ENCODE measurements around the gene GAS7. TPM values are rescaled to one million over a fixed set of nuclear protein-coding genes. Genes with fewer than 3 reads are reported as not detected.

Gene GAS7
- total RNA-seq, 1 donor from 2014 or later: 2.9 TPM

GRCh38 chr17:9986754-9987382, 211.5 kb downstream of the GAS7 start:
- H3K79me2 ChIP-seq (ENCODE audit: low read depth): no peaks in the 10 kb centered on the region

GRCh38 chr17:9985646-9986045, 212.8 kb downstream of the GAS7 start:
- Mint-ChIP-seq H3K27me3 (ENCODE audit: insufficient read depth, low read depth) (peaks cover 12% of the 10 kb centered on the region), H3K4me1 (no peaks in the 10 kb centered on the region), H3K27ac (no peak overlapping the region), H3K36me3 (no peaks in the 10 kb centered on the region), H3K9me3 (peaks cover 2% of the 10 kb centered on the region), H3K4me3 (no peak overlapping the region)
- Histone ChIP-seq H3F3A (ENCODE audit: low read depth) (no peaks in the 10 kb centered on the region), H3K36me3 (no peaks in the 10 kb centered on the region), H4K20me1 (ENCODE audit: low read depth) (no peaks in the 10 kb centered on the region), H3K4me1 (no peaks in the 10 kb centered on the region), H3K27me3 (no peaks in the 10 kb centered on the region), H3K9me3 (ENCODE audit: low read depth) (no peaks in the 10 kb centered on the region), H2AFZ (replicated peaks) (no peak overlapping the region), H3K4me2 (no peak overlapping the region), H3K9ac (no peak overlapping the region), H3K4me3 (no peak overlapping the region), H3K79me2 (ENCODE audit: low read depth) (no peaks in the 10 kb centered on the region), H3K27ac (no peak overlapping the region)
- no peak for DNase-seq (ENCODE audit: low spot score)
- TF ChIP-seq EZH2phosphoT487 (IDR thresholded peaks at IDR 0.05): no peak
- TF ChIP-seq EZH2 (IDR thresholded peaks at IDR 0.05): no peak
- TF ChIP-seq CTCF (IDR thresholded peaks at IDR 0.05): no peak

More at GRCh38 chr17:9986754-9987382, 211.5 kb downstream of the GAS7 start:
- no peaks in the 10 kb centered on the region for H3K4me1 ChIP-seq
- H3K9me3 ChIP-seq (ENCODE audit: low read depth): no peaks in the 10 kb centered on the region
- no peaks in the 10 kb centered on the region for H3K36me3 ChIP-seq
- no peak overlapping the region for H3K4me3 Mint-ChIP-seq
- no peak overlapping the region for H3K27ac ChIP-seq
- H3K4me3 ChIP-seq: no peak overlapping the region
- peaks cover 12% of the 10 kb centered on the region for H3K27me3 Mint-ChIP-seq (ENCODE audit: insufficient read depth, low read depth)
- H3K4me2 ChIP-seq: no peak overlapping the region
- H3K36me3 Mint-ChIP-seq: no peaks in the 10 kb centered on the region
- DNase-seq (ENCODE audit: low spot score): no peak
- H3K4me1 Mint-ChIP-seq: no peaks in the 10 kb centered on the region
- TF ChIP-seq EZH2 (IDR thresholded peaks at IDR 0.05): no peak
- no peak for TF ChIP-seq EZH2phosphoT487 (IDR thresholded peaks at IDR 0.05)
- TF ChIP-seq CTCF (IDR thresholded peaks at IDR 0.05): no peak
- H2AFZ ChIP-seq (replicated peaks): no peak overlapping the region
- no peaks in the 10 kb centered on the region for H3F3A ChIP-seq (ENCODE audit: low read depth)
- H3K27me3 ChIP-seq: no peaks in the 10 kb centered on the region
- H3K27ac Mint-ChIP-seq: no peak overlapping the region
- H3K9ac ChIP-seq: no peak overlapping the region
- H3K9me3 Mint-ChIP-seq: peaks cover 2% of the 10 kb centered on the region
- H4K20me1 ChIP-seq (ENCODE audit: low read depth): no peaks in the 10 kb centered on the region

GRCh38 chr17:9984768-9985167, 213.6 kb downstream of the GAS7 start:
- Histone ChIP-seq H3K4me3 (no peak overlapping the region), H3K36me3 (no peaks in the 10 kb centered on the region), H3K9me3 (ENCODE audit: low read depth) (no peaks in the 10 kb centered on the region), H2AFZ (replicated peaks) (no peak overlapping the region), H3K27ac (no peak overlapping the region), H3F3A (ENCODE audit: low read depth) (no peaks in the 10 kb centered on the region), H3K27me3 (no peaks in the 10 kb centered on the region), H4K20me1 (ENCODE audit: low read depth) (no peaks in the 10 kb centered on the region), H3K9ac (no peak overlapping the region), H3K4me1 (no peaks in the 10 kb centered on the region), H3K79me2 (ENCODE audit: low read depth) (no peaks in the 10 kb centered on the region), H3K4me2 (no peak overlapping the region)
- Mint-ChIP-seq H3K4me1 (no peaks in the 10 kb centered on the region), H3K27me3 (ENCODE audit: insufficient read depth, low read depth) (peaks cover 12% of the 10 kb centered on the region), H3K4me3 (no peak overlapping the region), H3K9me3 (peaks cover 2% of the 10 kb centered on the region), H3K36me3 (no peaks in the 10 kb centered on the region), H3K27ac (no peak overlapping the region)
- DNase-seq (ENCODE audit: low spot score): no peak
- TF ChIP-seq CTCF (IDR thresholded peaks at IDR 0.05) (no peak), EZH2phosphoT487 (IDR thresholded peaks at IDR 0.05) (no peak), EZH2 (IDR thresholded peaks at IDR 0.05) (no peak)
